ENCODE measurements around the gene FCER2. TPM values are rescaled to one million over a fixed set of nuclear protein-coding genes. Genes with fewer than 3 reads are reported as not detected.
A peak's percentile ranks its signal among the peaks of the same experiment; 100 is the strongest.

FCER2 gene
- polyA plus RNA-seq, 2 of the 4 experiments (the other 2 are of a cell fraction) = not detected

- Histone ChIP-seq H3K4me2 (no peak overlapping the region), H3K4me3 (no peak overlapping the region), H3K27ac (no peak overlapping the region), H3K9me3 (peaks cover 5% of the 10 kb centered on the region; the same call in 1 of the 3 replicates), H3K4me1 (no peaks in the 10 kb centered on the region)
- ATAC-seq (no peak), DNase-seq (ENCODE audit: low read depth in 1 of 2, low spot score in 1 of 2) (no peak), FAIRE-seq (no peak)
- TF ChIP-seq EHMT2 (IDR thresholded peaks at IDR 0.05; ENCODE audit: low read depth) (no peak), EHF (CRISPR knock-in tag; IDR thresholded peaks at IDR 0.05) (no peak), TP53 (CRISPR knock-in tag; IDR thresholded peaks at IDR 0.05) (no peak), RFX5 (IDR thresholded peaks at IDR 0.05) (no peak), TFCP2L1 (CRISPR knock-in tag; IDR thresholded peaks at IDR 0.05) (no peak), USF2 (IDR thresholded peaks at IDR 0.05) (no peak), NR3C1 (IDR thresholded peaks at IDR 0.05) (no peak), JUNB (IDR thresholded peaks at IDR 0.05) (no peak), HMGXB4 (CRISPR knock-in tag; IDR thresholded peaks at IDR 0.05; ENCODE audit: borderline replicate concordance) (no peak), RARB (CRISPR knock-in tag; IDR thresholded peaks at IDR 0.05) (no peak), CBX2 (IDR thresholded peaks at IDR 0.05; ENCODE audit: borderline replicate concordance, low read depth) (no peak)
- TF ChIP-seq, protein P1, sequence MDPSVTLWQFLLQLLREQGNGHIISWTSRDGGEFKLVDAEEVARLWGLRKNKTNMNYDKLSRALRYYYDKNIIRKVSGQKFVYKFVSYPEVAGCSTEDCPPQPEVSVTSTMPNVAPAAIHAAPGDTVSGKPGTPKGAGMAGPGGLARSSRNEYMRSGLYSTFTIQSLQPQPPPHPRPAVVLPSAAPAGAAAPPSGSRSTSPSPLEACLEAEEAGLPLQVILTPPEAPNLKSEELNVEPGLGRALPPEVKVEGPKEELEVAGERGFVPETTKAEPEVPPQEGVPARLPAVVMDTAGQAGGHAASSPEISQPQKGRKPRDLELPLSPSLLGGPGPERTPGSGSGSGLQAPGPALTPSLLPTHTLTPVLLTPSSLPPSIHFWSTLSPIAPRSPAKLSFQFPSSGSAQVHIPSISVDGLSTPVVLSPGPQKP (IDR thresholded peaks at IDR 0.05; ENCODE audit: low read depth, low read length) = no peak
- 24% methylated on average over 6 of the region's 9 CpGs for whole genome bisulfite sequencing (ENCODE audit: missing lambda C conversion rate)
- ChIA-PET POLR2A (no interaction called here), CTCF (interaction anchor here (0.6 to 5.7 kb wide), 4 partner anchors 8 to 134 kb away, joined by 3 to 34 read pairs (median 3); partner anchors contain the start of gene TRAPPC5)
Observed at GRCh38 chr19:7672522-7672921, 29.4 kb downstream of the FCER2 start.

- H3K9me3 ChIP-seq = peaks cover 5% of the 10 kb centered on the region; the same call in 1 of the 3 replicates
- ChIA-PET POLR2A (no interaction called here), CTCF (interaction anchor here (5.7 kb wide), 1 partner anchor 10 kb away, joined by 34 read pairs; the partner anchor contains the start of gene TRAPPC5)
- H3K4me1 ChIP-seq = no peaks in the 10 kb centered on the region
- ATAC-seq (no peak), DNase-seq (ENCODE audit: low read depth in 1 of 2, low spot score in 1 of 2) (no peak), FAIRE-seq (no peak)
- H3K27ac ChIP-seq = no peak overlapping the region
- no peak overlapping the region; the same call in 2 of the 3 replicates for H3K4me3 ChIP-seq
- WGBS (ENCODE audit: missing lambda C conversion rate) = 29% methylated on average over 6 of the region's 9 CpGs
- peak overlapping the region; percentile 63 for H3K4me2 ChIP-seq
- TF ChIP-seq, protein P1 (IDR thresholded peaks at IDR 0.05; ENCODE audit: low read depth, low read length) = no peak
- no peak for TF ChIP-seq CHD4 (IDR thresholded peaks at IDR 0.05; ENCODE audit: borderline replicate concordance)
- TF ChIP-seq HOXB13 (CRISPR knock-in tag; IDR thresholded peaks at IDR 0.05; ENCODE audit: low read depth) = no peak
- no peak for TF ChIP-seq TFCP2L1 (CRISPR knock-in tag; IDR thresholded peaks at IDR 0.05)
- no peak for TF ChIP-seq KDM5A (IDR thresholded peaks at IDR 0.05)
- TF ChIP-seq, protein P2, sequence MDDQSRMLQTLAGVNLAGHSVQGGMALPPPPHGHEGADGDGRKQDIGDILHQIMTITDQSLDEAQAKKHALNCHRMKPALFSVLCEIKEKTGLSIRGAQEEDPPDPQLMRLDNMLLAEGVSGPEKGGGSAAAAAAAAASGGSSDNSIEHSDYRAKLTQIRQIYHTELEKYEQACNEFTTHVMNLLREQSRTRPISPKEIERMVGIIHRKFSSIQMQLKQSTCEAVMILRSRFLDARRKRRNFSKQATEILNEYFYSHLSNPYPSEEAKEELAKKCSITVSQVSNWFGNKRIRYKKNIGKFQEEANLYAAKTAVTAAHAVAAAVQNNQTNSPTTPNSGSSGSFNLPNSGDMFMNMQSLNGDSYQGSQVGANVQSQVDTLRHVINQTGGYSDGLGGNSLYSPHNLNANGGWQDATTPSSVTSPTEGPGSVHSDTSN (IDR thresholded peaks at IDR 0.05) = no peak
- no peak for TF ChIP-seq BCL3 (IDR thresholded peaks at IDR 0.05)
- TF ChIP-seq SREBF2 (IDR thresholded peaks at IDR 0.05) = no peak
- no peak for TF ChIP-seq ESRRA (IDR thresholded peaks at IDR 0.05; ENCODE audit: borderline replicate concordance, low read length)
- TF ChIP-seq MAZ (IDR thresholded peaks at IDR 0.05; ENCODE audit: borderline replicate concordance, low read depth, low read length) = no peak
- no peak for TF ChIP-seq HDAC2 (IDR thresholded peaks at IDR 0.05)
- TF ChIP-seq, protein P3, sequence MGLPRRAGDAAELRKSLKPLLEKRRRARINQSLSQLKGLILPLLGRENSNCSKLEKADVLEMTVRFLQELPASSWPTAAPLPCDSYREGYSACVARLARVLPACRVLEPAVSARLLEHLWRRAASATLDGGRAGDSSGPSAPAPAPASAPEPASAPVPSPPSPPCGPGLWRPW (IDR thresholded peaks at IDR 0.05) = no peak
- no peak for TF ChIP-seq CBX2 (IDR thresholded peaks at IDR 0.05; ENCODE audit: borderline replicate concordance, low read depth)
- TF ChIP-seq CEBPB (IDR thresholded peaks at IDR 0.05) = no peak
Observed at GRCh38 chr19:7670790-7671189, 31.1 kb downstream of the FCER2 start.
